ENCODE measurements around the gene ZNF248. TPM values are rescaled to one million over a fixed set of nuclear protein-coding genes. Genes with fewer than 3 reads are reported as not detected.

Gene ZNF248
- total and polyA plus RNA-seq, 4 donors = 1.8 to 7.9 (median 4.4) TPM

DNA sequence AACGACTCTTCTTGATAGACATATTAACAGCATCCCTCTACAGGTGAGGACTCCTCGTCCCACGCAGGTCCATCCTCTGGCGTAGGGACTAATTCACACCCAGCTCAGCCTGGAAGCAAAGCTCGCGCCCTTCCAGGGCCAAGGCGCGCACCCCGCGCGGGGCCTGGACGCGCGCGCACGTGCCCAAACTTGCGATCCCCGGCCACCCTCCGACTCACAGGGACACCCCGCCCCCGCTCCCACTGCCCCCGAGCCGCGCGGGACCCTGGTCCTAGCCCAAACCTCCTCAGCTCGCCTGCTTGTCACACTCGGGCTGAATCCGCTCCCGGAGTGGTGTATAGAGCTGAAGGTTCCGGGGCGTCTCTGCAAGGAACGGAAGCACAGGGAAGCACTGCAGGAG lies 76.9 kb downstream of the ZNF248 start (continued):
- TF ChIP-seq, protein P1, sequence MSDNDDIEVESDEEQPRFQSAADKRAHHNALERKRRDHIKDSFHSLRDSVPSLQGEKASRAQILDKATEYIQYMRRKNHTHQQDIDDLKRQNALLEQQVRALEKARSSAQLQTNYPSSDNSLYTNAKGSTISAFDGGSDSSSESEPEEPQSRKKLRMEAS (IDR thresholded peaks at IDR 0.05) = no peak
- TF ChIP-seq GABPA (IDR thresholded peaks at IDR 0.05 in 1 of 2, conservative IDR thresholded peaks at IDR 0.05 in 1 of 2) (no peak), NR2F2 (IDR thresholded peaks at IDR 0.05) (no peak), RXRA (IDR thresholded peaks at IDR 0.05) (no peak)
- TF ChIP-seq, protein P2, sequence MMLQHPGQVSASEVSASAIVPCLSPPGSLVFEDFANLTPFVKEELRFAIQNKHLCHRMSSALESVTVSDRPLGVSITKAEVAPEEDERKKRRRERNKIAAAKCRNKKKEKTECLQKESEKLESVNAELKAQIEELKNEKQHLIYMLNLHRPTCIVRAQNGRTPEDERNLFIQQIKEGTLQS (IDR thresholded peaks at IDR 0.05) = no peak

DNA sequence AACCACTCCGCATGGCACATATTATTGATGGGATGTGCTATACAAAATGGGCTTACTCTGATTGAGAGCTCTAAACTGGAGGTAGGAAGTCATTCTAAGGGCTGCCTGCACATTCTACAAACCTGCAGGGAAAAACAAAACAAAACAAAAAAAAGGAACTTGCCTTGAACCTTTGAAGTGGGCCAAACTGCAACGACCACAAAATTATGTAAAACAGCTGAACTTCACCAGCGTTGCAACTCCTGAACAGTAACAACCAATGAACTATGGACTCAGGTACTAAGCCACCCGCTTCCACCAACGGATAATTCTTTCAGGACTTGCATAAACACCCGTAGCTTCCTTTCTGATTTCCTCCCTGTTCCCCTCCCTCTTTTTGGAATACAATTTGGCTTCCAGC lies 80.4 kb downstream of the ZNF248 start:
- H3K36me3 ChIP-seq (ENCODE audit: control insufficient read depth in 4 of 4, insufficient read depth in 3 of 4, low read depth in 1 of 4, low read length in 3 of 4) = no peaks in the 10 kb centered on the region
- 91% methylated on average over 6 of the region's 6 CpGs for WGBS
- TF ChIP-seq, protein P3, sequence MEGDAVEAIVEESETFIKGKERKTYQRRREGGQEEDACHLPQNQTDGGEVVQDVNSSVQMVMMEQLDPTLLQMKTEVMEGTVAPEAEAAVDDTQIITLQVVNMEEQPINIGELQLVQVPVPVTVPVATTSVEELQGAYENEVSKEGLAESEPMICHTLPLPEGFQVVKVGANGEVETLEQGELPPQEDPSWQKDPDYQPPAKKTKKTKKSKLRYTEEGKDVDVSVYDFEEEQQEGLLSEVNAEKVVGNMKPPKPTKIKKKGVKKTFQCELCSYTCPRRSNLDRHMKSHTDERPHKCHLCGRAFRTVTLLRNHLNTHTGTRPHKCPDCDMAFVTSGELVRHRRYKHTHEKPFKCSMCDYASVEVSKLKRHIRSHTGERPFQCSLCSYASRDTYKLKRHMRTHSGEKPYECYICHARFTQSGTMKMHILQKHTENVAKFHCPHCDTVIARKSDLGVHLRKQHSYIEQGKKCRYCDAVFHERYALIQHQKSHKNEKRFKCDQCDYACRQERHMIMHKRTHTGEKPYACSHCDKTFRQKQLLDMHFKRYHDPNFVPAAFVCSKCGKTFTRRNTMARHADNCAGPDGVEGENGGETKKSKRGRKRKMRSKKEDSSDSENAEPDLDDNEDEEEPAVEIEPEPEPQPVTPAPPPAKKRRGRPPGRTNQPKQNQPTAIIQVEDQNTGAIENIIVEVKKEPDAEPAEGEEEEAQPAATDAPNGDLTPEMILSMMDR (IDR thresholded peaks at IDR 0.05; ENCODE audit: low read depth, low read length, missing input control) = no peak
- TF ChIP-seq, protein P1 (IDR thresholded peaks at IDR 0.05) = no peak
- TF ChIP-seq, protein P4, sequence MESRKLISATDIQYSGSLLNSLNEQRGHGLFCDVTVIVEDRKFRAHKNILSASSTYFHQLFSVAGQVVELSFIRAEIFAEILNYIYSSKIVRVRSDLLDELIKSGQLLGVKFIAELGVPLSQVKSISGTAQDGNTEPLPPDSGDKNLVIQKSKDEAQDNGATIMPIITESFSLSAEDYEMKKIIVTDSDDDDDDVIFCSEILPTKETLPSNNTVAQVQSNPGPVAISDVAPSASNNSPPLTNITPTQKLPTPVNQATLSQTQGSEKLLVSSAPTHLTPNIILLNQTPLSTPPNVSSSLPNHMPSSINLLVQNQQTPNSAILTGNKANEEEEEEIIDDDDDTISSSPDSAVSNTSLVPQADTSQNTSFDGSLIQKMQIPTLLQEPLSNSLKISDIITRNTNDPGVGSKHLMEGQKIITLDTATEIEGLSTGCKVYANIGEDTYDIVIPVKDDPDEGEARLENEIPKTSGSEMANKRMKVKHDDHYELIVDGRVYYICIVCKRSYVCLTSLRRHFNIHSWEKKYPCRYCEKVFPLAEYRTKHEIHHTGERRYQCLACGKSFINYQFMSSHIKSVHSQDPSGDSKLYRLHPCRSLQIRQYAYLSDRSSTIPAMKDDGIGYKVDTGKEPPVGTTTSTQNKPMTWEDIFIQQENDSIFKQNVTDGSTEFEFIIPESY (IDR thresholded peaks at IDR 0.05) = no peak
- TF ChIP-seq EGR1 (IDR thresholded peaks at IDR 0.05; ENCODE audit: low read depth in 2 of 2) (no peak), RAD21 (IDR thresholded peaks at IDR 0.05) (no peak), SP1 (IDR thresholded peaks at IDR 0.05) (no peak), TAF1 (conservative IDR thresholded peaks at IDR 0.05) (no peak), HNF4A (conservative IDR thresholded peaks at IDR 0.05) (no peak), NR2F2 (IDR thresholded peaks at IDR 0.05) (no peak)
- TF ChIP-seq, protein P2 (IDR thresholded peaks at IDR 0.05) = no peak
- H3K27me3 ChIP-seq (ENCODE audit: control insufficient read depth in 4 of 4, insufficient read depth in 4 of 4, low read length in 3 of 4) = no peaks in the 10 kb centered on the region
- H3K4me3 ChIP-seq (ENCODE audit: low read depth in 1 of 3, low read length in 3 of 3) = peak overlapping the region in 1 of 3 donors; percentile 6
- H3K9ac ChIP-seq (ENCODE audit: low read depth in 1 of 2, low read length in 2 of 2) = no peak overlapping the region
- H3K4me1 ChIP-seq (ENCODE audit: control insufficient read depth in 4 of 4, insufficient read depth in 4 of 4, low read length in 3 of 4) = no peaks in the 10 kb centered on the region
- no peak overlapping the region for H3K27ac ChIP-seq (ENCODE audit: low read depth in 1 of 2, low read length in 2 of 2)
- no peak for DNase-seq (ENCODE audit: low spot score)
- peaks cover 7 to 14% (median 8%) of the 10 kb centered on the region in 4 donors for H3K9me3 ChIP-seq (ENCODE audit: control insufficient read depth in 4 of 4, low read length in 3 of 4)

DNA sequence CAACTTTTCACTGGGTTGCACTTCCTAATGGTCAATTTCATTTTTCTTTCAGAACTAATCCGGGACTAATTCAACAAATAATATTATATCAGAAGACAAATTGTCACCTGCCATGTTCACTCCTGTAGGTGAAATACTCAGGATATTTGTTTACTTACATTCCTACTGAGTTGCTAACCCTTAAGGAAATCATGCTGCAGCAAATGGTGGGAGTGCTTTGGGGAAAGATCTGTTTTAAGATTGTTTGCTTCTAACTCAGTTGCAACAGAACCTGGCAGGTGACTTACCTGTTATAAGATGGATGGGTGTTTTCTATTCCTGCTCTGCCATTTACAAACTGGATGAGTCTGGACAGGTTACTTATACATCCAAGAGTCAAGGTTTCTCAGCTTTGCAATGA lies 81.8 kb downstream of the ZNF248 start:
- H3K36me3 ChIP-seq (ENCODE audit: control insufficient read depth in 4 of 4, insufficient read depth in 3 of 4, low read depth in 1 of 4, low read length in 3 of 4) = no peaks in the 10 kb centered on the region
- no peak for TF ChIP-seq YY1 (IDR thresholded peaks at IDR 0.05)
- no peak for TF ChIP-seq EGR1 (IDR thresholded peaks at IDR 0.05; ENCODE audit: low read depth in 2 of 2)
- TF ChIP-seq GABPA (IDR thresholded peaks at IDR 0.05 in 1 of 2, conservative IDR thresholded peaks at IDR 0.05 in 1 of 2) = no peak
- TF ChIP-seq, protein P3 (IDR thresholded peaks at IDR 0.05; ENCODE audit: low read depth, low read length, missing input control) = no peak
- TF ChIP-seq, protein P4 (IDR thresholded peaks at IDR 0.05) = no peak
- TF ChIP-seq, protein P2 (IDR thresholded peaks at IDR 0.05) = no peak
- no peak for TF ChIP-seq JUND (IDR thresholded peaks at IDR 0.05)
- no peak for TF ChIP-seq SP1 (IDR thresholded peaks at IDR 0.05)
- no peak for TF ChIP-seq RAD21 (IDR thresholded peaks at IDR 0.05)
- TF ChIP-seq RXRA (IDR thresholded peaks at IDR 0.05) = no peak
- TF ChIP-seq, protein P1 (IDR thresholded peaks at IDR 0.05) = no peak
- no peak for TF ChIP-seq FOXA2 (IDR thresholded peaks at IDR 0.05)
- no peak for TF ChIP-seq HNF4G (IDR thresholded peaks at IDR 0.05)
- TF ChIP-seq HNF4A (conservative IDR thresholded peaks at IDR 0.05) = no peak
- no peaks in the 10 kb centered on the region for H3K4me1 ChIP-seq (ENCODE audit: control insufficient read depth in 4 of 4, insufficient read depth in 4 of 4, low read length in 3 of 4)
- H3K9ac ChIP-seq (ENCODE audit: low read depth in 1 of 2, low read length in 2 of 2) = no peak overlapping the region
- H3K27me3 ChIP-seq (ENCODE audit: control insufficient read depth in 4 of 4, insufficient read depth in 4 of 4, low read length in 3 of 4) = no peaks in the 10 kb centered on the region
- no peak for DNase-seq (ENCODE audit: low spot score)
- no peak overlapping the region for H3K4me3 ChIP-seq (ENCODE audit: low read depth in 1 of 3, low read length in 3 of 3)
- WGBS = 94% methylated on average over 1 of the region's 1 CpG
- peaks cover 0 to 6% (median 3%) of the 10 kb centered on the region in 4 donors for H3K9me3 ChIP-seq (ENCODE audit: control insufficient read depth in 4 of 4, low read length in 3 of 4)
- H3K27ac ChIP-seq (ENCODE audit: low read depth in 1 of 2, low read length in 2 of 2) = no peak overlapping the region
